ENCODE measurements around the gene ASH1L.

- TF ChIP-seq REST (tag by site-specific recombination; IDR thresholded peaks at IDR 0.05) (no peak), CTCF (tag by site-specific recombination; IDR thresholded peaks at IDR 0.05) (no peak), SETDB1 (IDR thresholded peaks at IDR 0.05; ENCODE audit: insufficient read length, low read length) (no peak), ZNF785 (tag by site-specific recombination; IDR thresholded peaks at IDR 0.05) (no peak), TSHZ1 (tag by site-specific recombination; IDR thresholded peaks at IDR 0.05; ENCODE audit: borderline replicate concordance) (no peak), ZNF670 (tag by site-specific recombination; IDR thresholded peaks at IDR 0.05; ENCODE audit: low read depth) (no peak), ZNF747 (tag by site-specific recombination; IDR thresholded peaks at IDR 0.05) (no peak), SCRT2 (tag by site-specific recombination; IDR thresholded peaks at IDR 0.05) (no peak), ZNF133 (tag by site-specific recombination; IDR thresholded peaks at IDR 0.05) (no peak), ZNF23 (tag by site-specific recombination; IDR thresholded peaks at IDR 0.05; ENCODE audit: borderline replicate concordance) (no peak), YY1 (tag by site-specific recombination; IDR thresholded peaks at IDR 0.05) (no peak), ZNF302 (tag by site-specific recombination; IDR thresholded peaks at IDR 0.05; ENCODE audit: low read depth) (no peak), ZNF350 (tag by site-specific recombination; IDR thresholded peaks at IDR 0.05) (no peak), ZBTB11 (tag by site-specific recombination; conservative IDR thresholded peaks at IDR 0.05; ENCODE audit: low read depth) (no peak)
Observed at GRCh38 chr1:155313261-155313660, 249.3 kb downstream of the ASH1L start.
